ENCODE results near the gene NHLRC4. TPM values are rescaled to one million over a fixed set of nuclear protein-coding genes. Genes with fewer than 3 reads are reported as not detected.

Gene NHLRC4
- total RNA-seq, 1 donor from 2014 or later: 1.4 TPM

GRCh38 chr16:561957-562938 is 4.6 kb upstream of the NHLRC4 start:
- DNase-seq (ENCODE audit: low spot score, unreplicated experiment): no peak
- Mint-ChIP-seq H3K4me3 (ENCODE audit: low read depth) (no peak overlapping the region), H3K27me3 (peaks cover 24% of the 10 kb centered on the region), H3K36me3 (ENCODE audit: insufficient read depth) (no peaks in the 10 kb centered on the region), H3K4me1 (ENCODE audit: low read depth) (peaks cover 6% of the 10 kb centered on the region), H3K27ac (no peak overlapping the region), H3K9me3 (ENCODE audit: low read depth) (no peaks in the 10 kb centered on the region)
- TF ChIP-seq, protein P1, sequence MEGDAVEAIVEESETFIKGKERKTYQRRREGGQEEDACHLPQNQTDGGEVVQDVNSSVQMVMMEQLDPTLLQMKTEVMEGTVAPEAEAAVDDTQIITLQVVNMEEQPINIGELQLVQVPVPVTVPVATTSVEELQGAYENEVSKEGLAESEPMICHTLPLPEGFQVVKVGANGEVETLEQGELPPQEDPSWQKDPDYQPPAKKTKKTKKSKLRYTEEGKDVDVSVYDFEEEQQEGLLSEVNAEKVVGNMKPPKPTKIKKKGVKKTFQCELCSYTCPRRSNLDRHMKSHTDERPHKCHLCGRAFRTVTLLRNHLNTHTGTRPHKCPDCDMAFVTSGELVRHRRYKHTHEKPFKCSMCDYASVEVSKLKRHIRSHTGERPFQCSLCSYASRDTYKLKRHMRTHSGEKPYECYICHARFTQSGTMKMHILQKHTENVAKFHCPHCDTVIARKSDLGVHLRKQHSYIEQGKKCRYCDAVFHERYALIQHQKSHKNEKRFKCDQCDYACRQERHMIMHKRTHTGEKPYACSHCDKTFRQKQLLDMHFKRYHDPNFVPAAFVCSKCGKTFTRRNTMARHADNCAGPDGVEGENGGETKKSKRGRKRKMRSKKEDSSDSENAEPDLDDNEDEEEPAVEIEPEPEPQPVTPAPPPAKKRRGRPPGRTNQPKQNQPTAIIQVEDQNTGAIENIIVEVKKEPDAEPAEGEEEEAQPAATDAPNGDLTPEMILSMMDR (IDR thresholded peaks at IDR 0.05; ENCODE audit: unreplicated experiment): no peak

DNA sequence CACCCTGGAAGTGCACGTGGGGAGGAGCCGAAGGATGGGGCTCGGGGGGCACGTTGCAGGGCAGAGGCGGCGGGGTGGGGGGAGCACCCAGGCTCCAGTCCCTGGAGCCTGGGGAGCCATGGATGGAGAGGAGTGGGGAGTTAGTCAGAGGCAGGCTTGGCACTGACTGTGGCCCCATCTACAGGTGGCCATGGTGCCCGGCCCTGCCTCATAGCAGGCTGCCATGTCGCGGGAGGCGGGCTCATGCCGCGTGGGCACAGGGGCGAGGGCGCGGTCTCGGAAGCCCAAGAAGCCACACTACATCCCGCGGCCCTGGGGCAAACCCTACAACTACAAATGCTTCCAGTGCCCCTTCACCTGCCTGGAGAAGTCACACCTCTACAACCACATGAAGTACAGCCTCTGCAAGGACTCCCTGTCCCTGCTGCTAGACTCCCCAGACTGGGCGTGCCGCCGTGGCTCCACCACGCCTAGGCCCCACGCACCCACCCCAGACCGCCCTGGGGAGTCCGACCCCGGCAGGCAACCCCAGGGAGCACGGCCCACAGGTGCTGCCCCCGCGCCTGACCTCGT is 3.6 kb upstream of the NHLRC4 start:
- TF ChIP-seq, protein P1 (IDR thresholded peaks at IDR 0.05; ENCODE audit: unreplicated experiment): no peak
- H3K27me3 Mint-ChIP-seq: peaks cover 21% of the 10 kb centered on the region
- no peaks in the 10 kb centered on the region for H3K36me3 Mint-ChIP-seq (ENCODE audit: insufficient read depth)
- H3K4me3 Mint-ChIP-seq (ENCODE audit: low read depth): no peak overlapping the region
- H3K4me1 Mint-ChIP-seq (ENCODE audit: low read depth): peaks cover 6% of the 10 kb centered on the region
- H3K9me3 Mint-ChIP-seq (ENCODE audit: low read depth): no peaks in the 10 kb centered on the region
- DNase-seq (ENCODE audit: low spot score, unreplicated experiment): no peak
- no peak overlapping the region for H3K27ac Mint-ChIP-seq

DNA sequence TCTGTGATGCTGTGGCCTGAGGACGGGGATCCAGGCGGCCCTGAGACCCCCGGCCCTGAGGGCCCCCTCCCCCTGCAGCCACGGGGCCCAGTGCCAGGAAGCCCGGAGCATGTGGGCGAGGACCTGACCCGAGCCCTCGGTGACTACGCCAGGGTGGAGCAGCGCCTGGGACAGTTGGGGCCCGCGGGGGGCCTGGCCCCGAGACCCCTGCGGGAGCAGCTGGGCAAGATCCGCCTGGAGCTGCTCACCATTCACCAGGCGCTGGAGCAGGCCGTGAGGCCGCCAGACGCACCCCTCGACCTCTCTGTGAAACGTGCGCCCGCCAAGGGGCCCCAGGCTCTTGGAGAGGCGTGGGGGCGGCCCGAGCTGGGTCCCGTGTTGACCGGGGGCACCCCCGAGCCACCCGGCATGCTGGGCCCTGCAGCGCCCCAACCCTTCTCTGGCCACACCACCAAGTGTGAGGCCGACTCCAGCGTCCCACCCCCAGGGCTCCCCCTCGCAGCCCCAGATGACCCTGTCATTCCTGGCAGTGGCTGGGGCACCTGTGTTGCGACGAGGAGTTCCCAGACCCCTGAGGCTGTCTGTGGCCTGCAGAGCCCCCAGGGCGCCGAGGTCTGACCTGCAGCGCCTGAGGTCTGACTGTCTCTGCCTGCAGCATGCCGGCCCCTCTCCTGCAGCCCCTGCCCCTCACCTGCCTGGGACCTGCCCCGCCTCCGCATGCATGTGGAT is 2.0 kb upstream of the NHLRC4 start:
- no peaks in the 10 kb centered on the region for H3K9me3 Mint-ChIP-seq (ENCODE audit: low read depth)

DNA sequence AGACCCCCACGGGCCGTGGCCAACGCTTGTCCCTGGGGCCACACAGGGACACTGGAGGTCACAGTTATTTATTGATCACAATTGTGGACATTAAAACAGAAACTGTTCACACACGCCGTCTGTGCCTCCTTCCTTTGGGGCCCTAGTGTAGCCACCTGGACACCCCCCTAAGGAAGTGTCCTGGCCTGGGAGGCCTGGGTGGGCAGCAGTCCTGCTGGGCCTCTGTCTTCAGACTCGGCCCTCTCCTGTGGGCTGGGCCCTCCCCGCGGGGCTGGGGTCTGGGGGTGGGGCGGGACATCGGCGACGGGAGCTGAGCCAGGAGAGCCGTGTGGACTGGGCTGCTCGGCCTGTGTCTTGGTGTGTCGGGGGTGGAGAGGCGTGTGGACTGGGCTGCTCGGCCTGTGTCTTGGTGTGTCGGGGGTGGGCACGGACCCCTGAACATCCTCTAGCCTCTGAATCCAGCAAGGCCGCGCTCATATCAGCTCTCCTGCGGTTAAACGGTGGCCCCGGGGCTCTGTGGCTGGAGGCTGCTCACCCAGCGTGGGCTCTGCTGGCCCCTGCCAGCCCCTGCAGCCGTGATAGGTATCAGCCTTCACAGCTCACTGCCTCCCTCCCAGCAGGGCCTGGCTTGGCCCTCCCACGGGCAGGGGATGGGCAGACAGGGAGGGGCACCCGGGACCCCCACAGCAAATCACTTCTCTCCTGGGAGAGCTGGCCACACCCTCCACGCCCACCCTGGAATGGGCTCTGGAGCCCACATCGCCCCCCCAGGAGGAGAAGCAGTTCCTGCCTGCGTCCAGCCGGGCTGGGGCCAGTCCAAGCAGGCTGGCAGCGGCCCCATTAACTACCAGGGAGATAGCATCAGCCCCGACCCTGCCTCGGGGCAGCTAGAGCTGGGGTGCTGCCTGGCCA is 1.1 kb upstream of the NHLRC4 start:
- DNase-seq (ENCODE audit: low spot score, unreplicated experiment): no peak
- TF ChIP-seq, protein P1 (IDR thresholded peaks at IDR 0.05; ENCODE audit: unreplicated experiment): no peak
- Mint-ChIP-seq H3K27me3 (peaks cover 12% of the 10 kb centered on the region), H3K27ac (no peak overlapping the region), H3K4me3 (ENCODE audit: low read depth) (no peak overlapping the region), H3K9me3 (ENCODE audit: low read depth) (no peaks in the 10 kb centered on the region), H3K36me3 (ENCODE audit: insufficient read depth) (no peaks in the 10 kb centered on the region), H3K4me1 (ENCODE audit: low read depth) (peaks cover 11% of the 10 kb centered on the region)

More for the DNA sequence above, 2.0 kb upstream of the NHLRC4 start:
- Mint-ChIP-seq H3K27me3 (peaks cover 12% of the 10 kb centered on the region), H3K27ac (no peak overlapping the region), H3K4me3 (ENCODE audit: low read depth) (no peak overlapping the region), H3K36me3 (ENCODE audit: insufficient read depth) (no peaks in the 10 kb centered on the region), H3K4me1 (ENCODE audit: low read depth) (peaks cover 10% of the 10 kb centered on the region)
- TF ChIP-seq, protein P1 (IDR thresholded peaks at IDR 0.05; ENCODE audit: unreplicated experiment): no peak
- DNase-seq (ENCODE audit: low spot score, unreplicated experiment): no peak

Measured in progenitor cell of endocrine pancreas (in vitro differentiated cells).